NOMO-1 treated with dmso at 0.1 percent for 144 hours (cell line): Measurements from ENCODE around the gene MAP4.

Source experiments
- DNase-seq: peaks from one replicate; lab custom pipeline; 2025; ENCODE audit not compliant: unreplicated experiment; lab: John Stamatoyannopoulos, UW

MAP4 gene

DNA sequence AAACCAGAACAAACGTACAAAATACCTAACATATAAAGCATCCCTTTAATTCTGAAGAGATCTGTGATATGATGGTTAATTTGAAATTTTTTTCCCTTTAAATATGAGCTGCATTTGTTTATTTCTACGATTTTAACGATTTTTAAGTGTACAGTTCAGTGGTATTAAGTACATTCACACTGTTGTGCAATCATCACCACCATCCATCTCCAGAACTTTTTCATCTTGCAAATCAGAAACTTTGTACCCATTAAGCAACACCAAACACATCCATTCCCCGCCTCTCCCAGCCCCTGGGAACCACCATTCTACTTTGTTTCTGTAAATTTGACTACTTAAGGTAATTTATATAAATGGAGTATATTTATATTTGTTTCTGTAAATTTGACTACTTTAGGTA is 51.5 kb downstream of the MAP4 start:
- DNase-seq: no peak

DNA sequence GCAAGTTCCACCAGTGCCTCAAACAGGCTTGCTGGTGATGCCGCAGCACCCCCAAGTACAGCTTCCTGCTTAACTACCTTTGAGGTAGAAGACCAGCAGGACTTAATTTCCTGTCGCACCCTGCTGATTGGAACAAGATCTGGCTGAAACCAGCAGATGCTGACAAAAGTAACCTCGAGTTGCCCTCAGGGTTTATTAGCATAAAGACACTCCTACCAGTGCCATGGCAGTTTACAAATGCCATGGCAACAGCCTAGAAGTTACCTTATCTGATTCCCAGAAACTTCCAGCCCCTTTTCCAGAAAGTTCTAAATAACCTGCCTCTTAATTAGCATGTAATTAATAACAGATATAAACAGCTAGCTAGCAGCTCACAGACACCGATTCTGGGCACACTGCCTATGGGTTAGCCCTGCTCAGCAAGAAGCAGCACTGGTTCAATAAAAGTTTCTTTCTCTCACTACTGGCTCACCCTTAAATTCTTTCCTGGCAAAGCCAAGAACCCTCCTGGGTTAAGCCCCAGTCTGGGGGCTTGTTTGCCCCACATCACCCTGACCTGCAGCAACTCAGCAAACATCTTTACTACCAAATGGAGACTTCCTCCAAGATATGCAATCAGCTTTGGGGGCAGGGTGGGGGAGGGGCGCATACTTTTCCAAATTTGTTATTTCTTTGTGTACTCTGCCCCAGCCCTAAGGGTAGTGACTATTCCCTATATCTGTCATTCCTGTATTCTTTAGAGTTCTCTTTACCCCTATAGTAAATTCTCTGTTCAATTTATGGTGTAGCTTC is 54.2 kb downstream of the MAP4 start:
- DNase-seq: no peak

DNA sequence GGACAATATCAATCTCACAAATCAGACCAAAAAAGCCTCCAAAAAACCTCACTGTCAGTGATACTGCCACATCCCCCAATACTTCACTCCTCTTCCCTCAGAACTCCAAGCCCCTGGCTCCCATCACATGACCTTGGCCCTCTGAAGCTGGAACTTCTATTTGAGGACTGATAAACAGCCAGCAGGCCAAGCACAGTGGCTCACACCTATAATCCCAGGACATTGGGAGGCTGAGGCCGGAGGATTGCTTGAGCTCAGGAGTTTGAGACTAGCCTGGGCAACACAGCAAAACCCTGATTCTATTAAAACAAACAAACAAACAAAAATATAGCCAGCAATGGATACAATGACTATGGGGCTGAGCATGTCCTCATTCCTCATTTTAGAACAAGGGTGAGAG is 55.2 kb downstream of the MAP4 start:
- DNase-seq: no peak

DNA sequence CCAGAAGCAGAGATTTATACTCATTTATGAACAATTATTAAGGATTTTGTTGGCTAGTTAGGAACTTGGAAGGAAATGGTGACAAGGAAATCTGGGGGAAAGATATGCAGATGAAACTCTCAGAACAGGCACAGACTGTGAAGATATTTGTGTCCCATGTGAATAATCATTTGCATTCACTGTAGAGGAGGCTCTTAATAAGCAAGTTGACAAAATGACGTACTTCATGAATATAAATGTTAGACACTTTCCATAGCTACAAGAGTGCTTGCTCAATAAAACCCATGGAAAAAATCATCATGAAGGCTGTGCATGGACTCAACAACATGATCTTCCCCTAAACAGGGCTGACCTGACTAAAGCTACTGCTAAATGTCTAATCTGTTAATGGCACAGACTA is 59.7 kb downstream of the MAP4 start:
- no peak for DNase-seq

DNA sequence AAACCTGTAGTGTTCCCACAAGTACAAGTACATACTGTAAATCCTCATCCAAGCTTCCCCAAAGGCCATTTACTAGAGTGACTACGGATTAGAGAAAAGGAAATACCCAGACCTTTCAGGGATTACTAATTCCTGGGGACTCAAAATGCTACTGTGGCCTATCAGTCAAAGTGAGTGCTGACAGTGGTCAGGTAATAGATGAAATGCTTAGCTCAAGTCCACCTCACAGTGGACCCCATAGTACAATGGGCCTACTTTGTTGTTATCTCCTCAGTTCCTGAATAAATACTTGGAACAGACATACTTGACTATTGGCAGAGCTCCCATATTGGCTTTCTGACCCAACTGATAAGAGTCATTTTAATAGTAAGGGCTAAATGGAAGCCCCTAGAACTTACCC is 61.6 kb downstream of the MAP4 start:
- DNase-seq: no peak

DNA sequence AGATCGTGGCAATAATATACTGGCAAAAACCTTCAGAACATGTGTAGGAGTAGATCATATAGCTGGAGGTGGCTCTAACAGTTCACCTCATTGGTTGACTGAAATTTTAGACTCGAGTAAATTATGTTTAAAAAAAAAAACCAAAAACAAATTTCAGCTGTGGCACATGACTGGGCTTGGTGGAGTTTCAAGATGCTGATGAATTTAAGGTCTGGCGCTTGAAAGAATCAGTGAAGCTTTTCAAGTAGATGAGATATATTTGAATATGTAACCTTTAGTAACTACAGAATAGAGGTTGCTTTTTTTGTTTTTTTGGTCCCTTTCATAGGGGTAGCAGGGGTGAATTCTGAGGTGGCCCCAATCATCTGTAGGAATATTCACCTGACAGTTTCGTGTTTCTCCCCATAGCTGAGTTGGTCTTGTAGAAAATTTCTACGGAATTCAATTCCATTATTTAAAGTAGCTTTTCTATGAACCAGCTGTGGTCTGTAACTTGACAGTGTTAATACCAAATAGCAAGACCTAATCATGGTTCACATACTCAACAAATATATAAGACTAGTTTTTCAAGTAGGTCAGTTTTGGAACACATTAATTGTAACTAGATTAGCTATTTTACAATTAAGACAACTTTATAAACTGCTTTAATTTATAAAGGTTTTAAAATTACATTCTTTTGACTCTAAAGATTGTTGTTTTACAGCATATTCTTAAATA is 65.6 kb downstream of the MAP4 start:
- DNase-seq: no peak

DNA sequence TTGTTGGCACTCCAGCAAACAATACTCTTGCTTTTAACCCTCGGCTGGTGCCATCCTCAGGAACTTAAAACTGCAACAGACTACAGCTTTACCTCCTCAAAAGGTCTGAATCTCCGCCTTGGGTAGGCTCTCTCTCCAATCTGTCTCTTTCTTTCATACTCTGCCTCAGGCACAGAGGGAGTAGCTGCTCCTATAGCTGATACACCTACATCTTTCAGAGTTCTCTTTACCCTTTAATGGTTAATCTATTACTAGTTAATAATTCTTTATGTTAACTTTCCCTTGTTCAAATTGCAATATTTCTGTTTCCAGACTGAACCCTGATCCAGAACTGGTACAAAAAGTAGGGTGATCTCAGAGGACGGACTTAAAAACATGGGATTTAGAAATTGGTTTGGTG is 66.2 kb downstream of the MAP4 start:
- no peak for DNase-seq

DNA sequence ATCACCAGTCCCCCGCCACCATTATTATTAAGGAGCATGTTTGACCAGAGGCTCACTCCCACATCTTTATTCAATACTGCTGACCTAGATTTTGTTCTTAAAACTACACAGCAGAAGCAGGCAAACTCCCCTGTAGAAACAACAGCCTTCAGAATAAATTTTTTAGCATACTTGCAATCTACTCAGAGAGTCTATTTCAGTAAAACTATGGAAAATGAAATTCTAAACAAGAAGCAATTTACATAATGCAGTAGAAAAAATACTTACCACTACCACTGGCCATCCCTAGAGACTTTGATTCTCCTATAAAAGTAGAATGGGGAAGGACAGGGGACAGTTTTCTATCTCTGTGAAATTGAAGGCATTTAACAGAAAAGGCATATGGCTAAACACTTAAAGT is 76.0 kb downstream of the MAP4 start:
- DNase-seq: no peak

DNA sequence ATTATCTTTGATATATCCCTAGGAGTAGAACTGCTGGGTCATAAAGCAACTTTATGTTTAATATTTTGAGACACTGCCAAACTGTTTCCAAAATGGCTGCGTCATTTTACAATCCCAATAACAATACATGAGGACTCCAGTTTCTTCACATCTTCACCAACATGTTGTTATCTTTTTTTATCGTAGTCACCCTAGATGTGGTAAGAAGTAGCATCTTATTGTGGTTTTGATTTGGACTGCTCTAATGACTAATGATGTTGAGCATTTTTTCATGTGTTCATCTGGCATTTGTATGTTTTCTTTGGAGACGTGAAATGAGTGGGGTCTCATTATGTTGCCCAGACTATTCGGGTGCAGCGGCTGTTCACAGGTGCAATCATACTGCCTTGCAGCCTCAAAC is 83.8 kb downstream of the MAP4 start:
- no peak for DNase-seq

DNA sequence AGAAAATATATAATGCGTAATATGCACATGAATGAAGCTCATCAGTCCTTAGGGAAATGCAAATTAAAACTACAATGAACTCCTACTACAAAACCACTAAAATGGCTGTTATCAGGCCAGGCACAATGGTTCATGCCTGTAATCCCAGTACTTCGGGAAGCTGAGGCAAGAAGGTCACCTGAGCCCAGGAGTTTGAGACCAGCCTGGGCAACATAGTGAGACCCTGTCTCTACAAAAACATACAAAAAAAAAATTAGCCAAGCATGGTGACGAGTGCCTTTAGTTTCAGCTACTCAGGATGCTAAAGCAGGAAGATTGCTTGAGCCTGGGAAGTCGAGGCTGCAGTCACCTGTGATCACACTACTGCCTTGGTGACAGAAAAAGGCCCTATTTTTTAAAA is 85.2 kb downstream of the MAP4 start:
- no peak for DNase-seq

DNA sequence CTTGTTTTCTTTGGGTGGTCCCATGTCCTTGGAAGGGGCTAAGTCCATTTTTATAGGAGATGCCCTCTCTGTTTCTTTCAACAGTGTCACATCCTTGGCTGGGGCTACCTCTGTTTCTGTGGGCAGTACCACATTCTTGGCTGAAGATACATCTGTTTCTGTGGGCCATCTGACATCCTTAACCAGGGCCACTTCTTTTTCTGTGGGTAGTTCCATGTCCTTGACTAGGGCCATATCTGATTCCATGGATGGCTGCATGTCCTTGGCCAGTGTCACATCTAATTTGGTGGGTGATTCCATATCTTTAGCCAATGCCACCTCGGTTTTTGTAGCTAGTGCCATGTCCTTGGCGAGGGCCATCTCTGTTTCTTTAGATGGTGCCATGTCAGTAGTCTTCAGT is 99.5 kb downstream of the MAP4 start:
- DNase-seq: no peak

DNA sequence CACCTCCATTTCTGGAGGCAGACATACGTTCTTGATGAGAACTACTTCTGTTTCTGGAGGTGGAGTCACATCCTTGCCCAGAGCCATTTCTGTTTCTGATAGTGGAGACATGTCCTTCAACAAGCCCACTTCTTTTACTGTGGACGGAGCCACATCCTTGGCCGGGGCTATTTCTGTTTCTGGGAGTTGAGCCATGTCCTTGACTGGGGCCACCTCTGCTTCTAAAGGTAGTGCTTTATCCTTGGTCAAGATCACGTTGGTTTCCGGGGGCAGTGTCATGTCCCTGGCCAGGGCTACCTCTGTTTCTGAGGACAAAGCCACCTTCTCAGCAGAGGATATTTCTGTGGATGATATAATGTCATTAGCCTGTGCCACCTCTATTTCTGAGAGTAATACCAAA is 100.0 kb downstream of the MAP4 start:
- DNase-seq: no peak

DNA sequence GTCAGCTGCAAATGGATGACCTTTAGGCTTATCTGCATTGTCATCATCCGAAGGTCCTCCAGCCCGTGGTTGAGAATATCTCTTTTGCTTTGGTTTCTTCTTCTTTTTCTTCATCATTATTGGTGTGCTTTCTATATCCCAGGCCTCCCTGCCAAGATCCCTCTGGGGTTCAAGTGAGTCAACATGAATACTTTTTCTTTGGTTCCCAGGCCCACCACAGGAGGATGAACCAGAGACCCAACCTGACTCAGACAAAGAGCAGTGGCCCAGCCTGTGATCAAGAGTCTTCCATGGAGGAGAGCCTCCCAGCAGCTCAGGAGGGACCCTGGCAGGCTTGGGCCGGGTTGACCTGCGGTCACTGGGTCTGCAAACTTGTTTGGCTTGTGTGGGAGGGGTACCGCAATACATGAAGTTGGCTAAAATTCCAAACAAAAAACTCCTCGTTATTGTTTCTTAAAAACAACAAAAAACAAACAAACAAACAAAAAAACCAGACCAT is 104.2 kb downstream of the MAP4 start:
- DNase-seq: no peak

DNA sequence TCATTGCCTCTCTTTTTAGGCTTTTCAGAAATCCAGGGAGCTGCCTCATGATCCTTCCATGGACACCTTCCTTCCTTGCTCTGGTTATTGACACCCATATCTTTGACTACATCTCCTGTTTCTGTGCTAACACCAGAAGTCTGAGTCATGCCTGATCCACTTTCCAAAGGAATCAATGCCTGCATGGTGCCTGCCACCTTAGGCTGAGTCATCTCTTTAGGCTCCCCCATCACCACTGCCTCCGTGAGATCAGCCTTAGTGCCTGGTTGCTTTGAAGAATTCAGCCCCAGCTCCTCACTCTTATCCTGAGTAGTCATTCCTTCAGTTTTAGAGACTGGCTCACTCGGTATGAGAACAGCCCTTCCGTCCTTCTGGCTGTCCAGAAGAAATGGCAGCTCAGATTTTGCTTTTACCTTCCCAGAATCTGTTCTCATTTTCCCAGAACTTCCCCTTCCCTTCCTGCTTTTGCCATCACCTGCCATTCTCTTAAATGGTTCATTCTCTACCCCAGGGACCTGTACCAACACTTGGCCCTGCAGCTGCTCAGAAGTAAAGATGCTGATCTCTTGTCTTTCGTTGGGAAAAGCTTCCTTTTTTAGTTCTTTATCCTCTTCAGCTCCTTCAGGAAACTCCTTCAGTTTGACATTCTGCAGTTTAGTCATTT is 105.3 kb downstream of the MAP4 start:
- DNase-seq: no peak

DNA sequence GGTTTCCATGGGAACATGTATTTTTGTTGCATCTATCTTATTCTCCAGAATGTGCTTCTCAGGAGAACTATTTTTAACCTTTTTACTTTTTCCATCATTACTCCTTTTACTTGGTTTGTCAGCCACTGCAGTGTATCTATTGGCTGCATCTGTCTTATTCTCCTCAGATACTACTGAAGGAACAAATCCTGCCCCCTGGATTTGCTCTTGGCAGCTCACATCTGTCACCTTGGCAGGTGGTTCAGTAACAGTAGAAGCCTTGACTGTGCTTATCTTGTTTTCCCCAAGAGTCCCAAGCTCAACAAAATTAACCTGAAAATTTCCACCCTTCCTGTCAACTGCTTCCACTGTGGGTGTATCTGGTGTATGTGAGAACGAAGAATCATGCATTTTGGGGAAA is 106.0 kb downstream of the MAP4 start:
- no peak for DNase-seq

DNA sequence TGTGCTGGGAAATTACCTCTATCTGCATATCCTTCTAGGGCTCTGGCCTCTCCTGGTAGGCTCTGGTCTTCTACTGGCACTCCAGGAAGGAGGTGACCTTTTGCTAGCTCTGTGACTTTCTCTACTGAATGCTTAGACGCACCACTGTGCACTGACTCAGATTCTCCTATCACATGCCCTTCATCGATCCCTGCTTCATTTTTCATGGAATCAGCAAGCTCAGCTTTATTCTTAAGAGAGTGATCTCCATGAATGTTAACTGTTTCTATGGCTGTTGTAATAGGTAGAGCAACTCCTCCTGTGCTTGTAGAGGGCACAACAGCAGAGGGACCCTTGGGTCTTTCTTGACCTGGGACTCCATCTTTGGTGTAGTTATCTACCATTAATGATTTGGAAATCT is 106.6 kb downstream of the MAP4 start:
- DNase-seq: no peak

DNA sequence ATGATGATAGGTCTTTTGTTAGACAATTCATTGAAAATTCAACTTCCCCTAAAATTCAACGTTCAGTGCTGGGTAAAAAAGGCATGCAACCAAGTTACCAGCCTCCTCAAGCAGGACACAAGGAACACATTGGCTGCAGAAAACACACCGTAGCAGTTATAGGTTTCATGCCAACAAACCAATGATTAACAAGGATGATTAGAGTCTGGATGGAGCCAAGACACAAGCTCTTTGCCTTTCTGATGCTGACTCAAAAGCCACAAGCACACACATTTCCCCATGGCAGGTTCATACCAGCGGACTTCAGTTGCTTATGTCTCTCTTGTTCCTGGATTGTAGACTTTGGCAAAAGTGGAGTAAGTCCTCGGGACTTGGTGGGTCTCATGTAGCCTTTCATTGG is 107.5 kb downstream of the MAP4 start:
- DNase-seq: no peak

DNA sequence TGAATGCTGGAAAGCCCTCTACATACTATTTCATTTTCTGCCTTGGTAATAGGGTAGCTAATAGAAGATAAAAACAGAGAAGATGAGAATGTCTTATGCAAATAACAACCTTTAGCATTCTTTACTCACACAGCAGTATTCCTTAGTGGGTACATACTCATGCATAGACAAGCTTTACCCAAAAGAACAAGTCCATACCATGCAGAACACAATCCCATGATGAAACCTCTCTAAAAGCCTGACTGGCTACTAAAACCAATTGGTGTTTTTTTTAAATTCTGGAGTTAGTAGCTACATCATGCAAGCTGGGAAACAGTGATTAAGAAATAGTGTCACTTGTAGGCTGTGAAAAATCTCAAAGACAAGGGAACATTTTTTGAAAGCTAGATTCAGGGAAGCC is 108.4 kb downstream of the MAP4 start:
- DNase-seq: no peak

DNA sequence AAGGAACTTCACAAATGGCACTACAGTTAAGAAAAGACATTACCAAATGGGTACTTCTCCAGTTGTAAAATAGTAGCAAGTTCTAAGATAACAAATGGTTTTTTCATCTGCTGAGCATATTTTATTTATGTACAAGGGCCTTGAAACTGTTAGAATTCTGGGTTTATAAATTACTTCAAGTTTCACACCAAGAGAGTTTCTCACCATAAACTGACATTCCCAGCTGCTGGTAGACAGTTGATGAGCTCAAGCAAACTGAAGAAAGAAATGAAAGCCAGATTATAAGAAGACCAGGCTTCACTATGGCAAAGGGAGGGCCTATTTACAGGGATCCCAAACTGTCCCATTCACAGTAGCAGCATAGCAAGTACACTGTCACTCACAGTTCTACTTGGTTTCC is 113.5 kb downstream of the MAP4 start:
- DNase-seq: no peak

DNA sequence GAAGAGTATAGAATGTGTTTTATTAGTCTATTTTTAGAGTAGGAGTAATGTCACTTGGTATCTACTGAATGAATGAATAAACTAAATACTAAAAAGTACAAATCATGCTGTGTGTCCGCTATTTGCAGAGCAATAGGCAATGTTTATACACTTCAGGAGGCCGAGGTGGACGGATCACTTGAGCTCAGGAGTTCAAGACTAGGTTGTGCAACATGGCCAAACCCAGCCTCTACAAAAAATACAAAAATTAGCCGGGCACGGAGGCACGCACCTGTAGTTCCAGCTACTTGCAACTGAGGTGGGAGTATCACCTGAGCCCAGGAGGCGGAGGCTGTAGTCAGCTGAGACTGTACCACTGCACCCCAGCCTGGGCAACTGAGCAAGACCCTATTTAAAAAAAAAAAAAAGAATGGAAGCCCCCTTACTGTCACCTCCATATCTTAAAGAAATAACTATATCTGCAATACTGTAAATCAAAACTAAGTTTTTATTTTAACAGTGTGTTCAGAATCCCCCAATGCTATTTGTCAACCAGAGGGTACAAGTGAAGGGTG is 114.9 kb downstream of the MAP4 start:
- DNase-seq: no peak

DNA sequence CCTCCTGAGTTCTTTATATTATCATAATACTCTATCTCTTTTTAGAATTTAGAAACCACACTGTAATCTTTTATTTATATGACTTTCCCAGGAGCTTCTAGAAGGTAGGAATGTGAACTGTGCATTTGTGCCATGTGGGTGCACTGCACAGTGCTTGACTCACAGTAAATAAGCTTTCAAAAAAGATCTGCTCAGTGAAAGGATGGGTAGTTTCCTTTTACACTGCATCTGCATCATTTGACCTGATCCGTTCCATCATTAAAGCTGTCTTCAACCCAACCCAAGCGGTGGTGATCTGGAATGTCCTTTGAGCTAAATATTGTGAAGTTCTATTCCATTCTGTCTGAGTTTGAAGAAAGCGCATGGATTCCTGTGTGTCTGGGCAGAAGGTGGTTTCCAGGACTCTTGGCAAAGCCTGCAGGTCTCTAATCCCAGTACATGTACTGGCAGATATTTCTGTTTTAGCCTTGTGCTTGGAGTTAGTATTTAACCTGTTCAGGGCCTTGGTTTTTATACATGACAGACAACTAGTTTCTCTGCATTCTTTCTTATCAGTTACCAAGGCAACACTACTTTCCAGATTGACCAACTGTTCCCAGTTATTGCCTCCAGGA is 116.6 kb downstream of the MAP4 start:
- no peak for DNase-seq
